HEK293 (cell line): Measurements from ENCODE around the gene MMD.
A peak's percentile ranks its signal among the peaks of the same experiment; 100 is the strongest.

Source experiments
- CTCF ChIA-PET: fragments of 350-600 bp; formaldehyde crosslinking; extraction: SDS; loops from one replicate; lab custom pipeline; 2021; ENCODE audit warnings: antibody characterized with exemption; lab: Yijun Ruan, JAX
- POLR2A ChIA-PET: fragments of 300-600 bp; formaldehyde crosslinking; extraction: SDS; loops from one replicate; lab custom pipeline; 2020; ENCODE audit warnings: antibody characterized with exemption, inconsistent platforms; lab: Yijun Ruan, JAX
- H3K27ac ChIP-seq: fragments of 200-500 bp; sonication (Bioruptor generic); 2 replicates; pipeline ENCODE4 v1.5.1; 2014; ENCODE audit warnings: low read depth, low read length, control low read depth, inconsistent platforms; ENCODE audit errors: extremely low read depth
- H3K36me3 ChIP-seq, 2 experiments: fragments of 200-500 bp in 1 of 2; sonication (Bioruptor generic) in 1 of 2; 1 replicate in 1 of 2; 2 replicates in 1 of 2; pipeline ENCODE4 v1.5.1; 2014 to 2017; ENCODE audit warnings: inconsistent platforms in 2 of 2, low read length in 2 of 2; ENCODE audit not compliant: control insufficient read depth in 2 of 2, insufficient read depth in 1 of 2
- H3K4me1 ChIP-seq: fragments of 200-500 bp; sonication (Bioruptor generic); 2 replicates; pipeline ENCODE4 v1.5.1; 2014; ENCODE audit warnings: mild to moderate bottlenecking, low read length, inconsistent platforms; ENCODE audit not compliant: control insufficient read depth, insufficient read depth
- H3K4me3 ChIP-seq: 2 replicates; pipeline ENCODE4 v1.5.1; 2011; ENCODE audit warnings: low read depth, mild to moderate bottlenecking, control low read depth, low read length, moderate library complexity
- H3K9me3 ChIP-seq: fragments of 200-500 bp; sonication (Bioruptor generic); 2 replicates; pipeline ENCODE4 v1.5.1; 2014; ENCODE audit warnings: low read depth, low read length, inconsistent platforms; ENCODE audit not compliant: control insufficient read depth, insufficient read depth
- FEZF1 ChIP-seq: fragments of 450-650 bp; formaldehyde crosslinking; IDR thresholded peaks from 2 replicates; pipeline ENCODE4 v1.5.1; 2016; ENCODE audit warnings: missing biosample characterization, missing genetic modification characterization
- GLIS2 ChIP-seq: fragments of 450-650 bp; formaldehyde crosslinking; IDR thresholded peaks from 2 replicates; pipeline ENCODE4 v1.5.1; 2016; ENCODE audit warnings: missing biosample characterization, missing genetic modification characterization
- KLF1 ChIP-seq: fragments of 450-650 bp; formaldehyde crosslinking; IDR thresholded peaks from 2 replicates; pipeline ENCODE4 v1.5.1; 2016; ENCODE audit warnings: missing biosample characterization, missing genetic modification characterization
- KLF8 ChIP-seq: fragments of 450-650 bp; formaldehyde crosslinking; IDR thresholded peaks from 2 replicates; pipeline ENCODE4 v1.5.1; 2016; ENCODE audit warnings: missing biosample characterization, missing genetic modification characterization
- SETDB1 ChIP-seq: IDR thresholded peaks from one replicate; pipeline ENCODE4 v1.6.1; 2017; ENCODE audit warnings: mild to moderate bottlenecking, low read length, moderate library complexity, mixed read lengths; ENCODE audit not compliant: insufficient read length
- TRIM28 ChIP-seq: IDR thresholded peaks from 2 replicates; pipeline ENCODE4 v1.6.1; 2011; ENCODE audit warnings: low read length, control low read depth, borderline replicate concordance
- YY2 ChIP-seq: fragments of 450-650 bp; formaldehyde crosslinking; IDR thresholded peaks from 2 replicates; pipeline ENCODE4 v1.5.1; 2016; ENCODE audit warnings: missing biosample characterization, missing genetic modification characterization
- ZFP37 ChIP-seq: fragments of 450-650 bp; formaldehyde crosslinking; IDR thresholded peaks from 2 replicates; pipeline ENCODE4 v1.5.1; 2016; ENCODE audit warnings: missing biosample characterization, missing genetic modification characterization
- ZIC2 ChIP-seq: fragments of 450-650 bp; formaldehyde crosslinking; IDR thresholded peaks from 2 replicates; pipeline ENCODE4 v1.5.1; 2016; ENCODE audit warnings: missing biosample characterization, missing genetic modification characterization
- ZNF10 ChIP-seq: fragments of 450-650 bp; formaldehyde crosslinking; IDR thresholded peaks from 2 replicates; pipeline ENCODE4 v1.5.1; 2017; ENCODE audit warnings: missing biosample characterization, missing genetic modification characterization
- ZNF501 ChIP-seq: fragments of 450-650 bp; formaldehyde crosslinking; IDR thresholded peaks from 2 replicates; pipeline ENCODE4 v1.5.1; 2016; ENCODE audit warnings: missing biosample characterization, missing genetic modification characterization
- ZNF701 ChIP-seq: fragments of 450-650 bp; formaldehyde crosslinking; IDR thresholded peaks from 2 replicates; pipeline ENCODE4 v1.5.1; 2016; ENCODE audit warnings: missing biosample characterization, missing genetic modification characterization
- ZNF707 ChIP-seq: fragments of 450-650 bp; formaldehyde crosslinking; IDR thresholded peaks from 2 replicates; pipeline ENCODE4 v1.5.1; 2016; ENCODE audit warnings: missing biosample characterization, missing genetic modification characterization
- ZNF791 ChIP-seq: fragments of 450-650 bp; formaldehyde crosslinking; IDR thresholded peaks from 2 replicates; pipeline ENCODE4 v1.5.1; 2016; ENCODE audit warnings: missing biosample characterization, missing genetic modification characterization
- ZSCAN23 ChIP-seq: fragments of 450-650 bp; formaldehyde crosslinking; IDR thresholded peaks from 2 replicates; pipeline ENCODE4 v1.5.1; 2016; ENCODE audit warnings: missing biosample characterization, missing genetic modification characterization
- TF ChIP-seq, protein P1 (sequence below): fragments of 450-650 bp; formaldehyde crosslinking; IDR thresholded peaks from 2 replicates; pipeline ENCODE4 v1.5.1; 2016; ENCODE audit warnings: missing biosample characterization, missing genetic modification characterization
- TF ChIP-seq, protein P2 (sequence below): fragments of 450-650 bp; formaldehyde crosslinking; IDR thresholded peaks from 2 replicates; pipeline ENCODE4 v1.5.1; 2016; ENCODE audit warnings: missing biosample characterization, missing genetic modification characterization
- TF ChIP-seq, protein P3 (sequence below): fragments of 450-650 bp; formaldehyde crosslinking; IDR thresholded peaks from 2 replicates; pipeline ENCODE4 v1.5.1; 2016; ENCODE audit warnings: missing biosample characterization, missing genetic modification characterization
- TF ChIP-seq, protein P4 (sequence below): fragments of 450-650 bp; formaldehyde crosslinking; IDR thresholded peaks from 2 replicates; pipeline ENCODE4 v1.5.1; 2016; ENCODE audit warnings: missing biosample characterization, missing genetic modification characterization

MMD gene

DNA sequence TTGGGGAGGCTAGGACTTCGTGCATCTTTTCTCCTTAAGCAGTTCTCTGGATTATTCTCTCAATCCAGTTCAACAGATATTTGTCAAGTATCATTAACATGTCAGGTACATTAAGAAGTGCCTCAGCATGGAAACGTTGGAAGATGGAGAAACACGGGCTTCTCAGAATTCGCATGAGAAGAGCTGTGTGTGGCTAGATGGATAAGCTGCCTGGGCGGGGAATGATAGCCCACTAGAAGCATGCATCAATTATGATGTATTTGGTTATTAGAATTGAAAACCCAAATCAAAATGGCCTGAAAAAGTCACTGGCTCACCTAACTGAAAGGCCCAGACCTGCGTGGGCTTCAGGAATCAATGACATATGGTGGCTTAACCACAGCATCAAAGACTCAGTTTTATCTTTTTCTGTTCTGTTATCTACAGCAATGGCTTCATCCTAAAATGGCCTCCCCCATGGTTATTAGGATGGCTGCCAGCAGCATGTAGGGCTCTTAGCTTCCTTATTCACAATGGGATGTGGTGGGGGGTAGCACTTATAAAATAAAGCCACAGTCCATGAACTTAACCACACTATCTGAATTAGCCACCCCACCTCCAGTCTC, 43.9 kb downstream of the MMD start (continued):
- TF ChIP-seq, protein P1, sequence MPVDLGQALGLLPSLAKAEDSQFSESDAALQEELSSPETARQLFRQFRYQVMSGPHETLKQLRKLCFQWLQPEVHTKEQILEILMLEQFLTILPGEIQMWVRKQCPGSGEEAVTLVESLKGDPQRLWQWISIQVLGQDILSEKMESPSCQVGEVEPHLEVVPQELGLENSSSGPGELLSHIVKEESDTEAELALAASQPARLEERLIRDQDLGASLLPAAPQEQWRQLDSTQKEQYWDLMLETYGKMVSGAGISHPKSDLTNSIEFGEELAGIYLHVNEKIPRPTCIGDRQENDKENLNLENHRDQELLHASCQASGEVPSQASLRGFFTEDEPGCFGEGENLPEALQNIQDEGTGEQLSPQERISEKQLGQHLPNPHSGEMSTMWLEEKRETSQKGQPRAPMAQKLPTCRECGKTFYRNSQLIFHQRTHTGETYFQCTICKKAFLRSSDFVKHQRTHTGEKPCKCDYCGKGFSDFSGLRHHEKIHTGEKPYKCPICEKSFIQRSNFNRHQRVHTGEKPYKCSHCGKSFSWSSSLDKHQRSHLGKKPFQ (tag by site-specific recombination), result no peak
- no peak for TF ChIP-seq ZIC2

DNA sequence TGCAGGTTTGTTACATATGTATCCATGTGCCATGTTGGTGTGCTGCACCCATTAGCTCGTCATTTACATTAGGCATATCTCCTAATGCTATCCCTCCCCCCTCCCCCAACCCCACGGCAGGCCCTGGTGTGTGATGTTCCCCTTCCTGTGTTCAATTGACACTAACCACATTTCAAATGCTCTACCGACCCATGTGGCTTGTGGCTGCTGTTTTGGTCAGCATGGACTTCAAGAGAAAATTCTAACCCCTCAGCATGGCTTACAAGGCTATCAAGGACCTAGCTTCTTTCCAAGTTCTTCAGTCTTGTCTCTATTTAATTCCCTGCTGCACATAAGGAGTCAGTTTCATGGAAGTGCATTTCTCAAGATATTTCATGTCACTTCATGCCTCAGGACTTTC, 52.9 kb downstream of the MMD start:
- POLR2A ChIA-PET, result no interaction called here
- Histone ChIP-seq H3K4me1 (no peaks in the 10 kb centered on the region), H3K27ac (no peak overlapping the region)
- no peak for TF ChIP-seq ZNF10 (tag by site-specific recombination)
- TF ChIP-seq ZNF701 (tag by site-specific recombination), result no peak
- TF ChIP-seq ZNF501 (tag by site-specific recombination), result no peak
- TF ChIP-seq ZNF707, result no peak
- TF ChIP-seq, protein P2, sequence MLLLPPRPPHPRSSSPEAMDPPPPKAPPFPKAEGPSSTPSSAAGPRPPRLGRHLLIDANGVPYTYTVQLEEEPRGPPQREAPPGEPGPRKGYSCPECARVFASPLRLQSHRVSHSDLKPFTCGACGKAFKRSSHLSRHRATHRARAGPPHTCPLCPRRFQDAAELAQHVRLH, result no peak
- TF ChIP-seq, protein P3, sequence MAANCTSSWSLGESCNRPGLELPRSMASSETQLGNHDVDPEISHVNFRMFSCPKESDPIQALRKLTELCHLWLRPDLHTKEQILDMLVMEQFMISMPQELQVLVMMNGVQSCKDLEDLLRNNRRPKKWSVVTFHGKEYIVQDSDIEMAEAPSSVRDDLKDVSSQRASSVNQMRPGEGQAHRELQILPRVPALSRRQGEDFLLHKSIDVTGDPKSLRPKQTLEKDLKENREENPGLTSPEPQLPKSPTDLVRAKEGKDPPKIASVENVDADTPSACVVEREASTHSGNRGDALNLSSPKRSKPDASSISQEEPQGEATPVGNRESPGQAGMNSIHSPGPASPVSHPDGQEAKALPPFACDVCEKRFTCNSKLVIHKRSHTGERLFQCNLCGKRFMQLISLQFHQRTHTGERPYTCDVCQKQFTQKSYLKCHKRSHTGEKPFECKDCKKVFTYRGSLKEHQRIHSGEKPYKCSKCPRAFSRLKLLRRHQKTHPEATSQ (tag by site-specific recombination), result no peak
- TF ChIP-seq, all 188 proteins: peak for 0
- no peaks in the 10 kb centered on the region for H3K36me3 ChIP-seq
- CTCF ChIA-PET, result interaction anchor here (1.3 to 1.4 kb wide), 2 partner anchors 10 to 12 kb away, joined by 3 to 6 read pairs; no protein-coding TSS in a partner anchor
- no peaks in the 10 kb centered on the region for H3K9me3 ChIP-seq
- no peak overlapping the region for H3K4me3 ChIP-seq

DNA sequence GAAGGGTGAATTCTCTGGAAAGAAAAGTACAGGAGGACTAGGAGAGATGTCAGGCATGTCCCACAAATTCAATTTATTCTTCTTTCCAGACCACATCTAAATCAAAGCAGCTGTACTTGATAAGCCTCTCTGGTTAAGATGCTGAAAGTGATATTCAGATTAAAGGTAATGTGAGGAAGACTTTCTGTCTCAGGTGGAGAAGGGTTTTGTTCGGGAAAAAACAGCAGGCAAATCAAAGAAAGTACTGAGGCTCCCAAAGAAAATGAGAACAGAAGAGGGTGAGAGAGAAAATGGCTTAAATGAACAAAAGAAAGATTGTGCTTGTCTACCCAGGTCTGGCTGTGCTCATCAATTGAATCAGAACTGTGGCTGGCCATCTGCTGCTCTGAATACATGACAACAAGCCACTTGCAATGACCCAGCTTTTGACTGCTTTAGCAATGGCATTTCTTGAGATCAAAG, 55.6 kb downstream of the MMD start:
- CTCF ChIA-PET, result interaction anchor here (1.0 kb wide), 2 partner anchors 9 to 148 kb away, joined by 6 read pairs; no protein-coding TSS in a partner anchor

DNA sequence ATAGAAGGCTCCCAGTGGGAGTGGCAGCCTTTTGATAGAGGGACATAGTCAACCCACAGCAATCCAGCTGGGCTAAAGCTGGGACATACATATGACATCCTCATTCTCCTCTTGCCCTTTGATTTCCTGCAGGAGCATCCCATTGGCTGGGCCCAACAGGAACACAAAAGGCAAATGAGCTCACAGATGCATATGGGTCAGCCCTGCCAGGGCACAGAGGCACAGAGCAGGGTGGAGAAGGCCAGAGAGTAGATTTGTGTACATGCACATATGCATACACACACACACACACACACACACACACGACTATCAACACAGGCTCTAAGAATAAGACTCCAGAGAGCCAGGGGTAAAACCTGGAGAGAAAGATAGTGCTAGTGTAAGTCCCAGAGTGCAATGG, 58.6 kb downstream of the MMD start:
- no peak for TF ChIP-seq KLF8 (tag by site-specific recombination)
- ChIA-PET POLR2A (no interaction called here), CTCF (interaction anchor here (1.0 to 1.3 kb wide), 2 partner anchors 15 to 151 kb away, joined by 6 to 7 read pairs; no protein-coding TSS in a partner anchor)

More for the DNA sequence above, 55.6 kb downstream of the MMD start:
- no peaks in the 10 kb centered on the region for H3K9me3 ChIP-seq
- POLR2A ChIA-PET, result no interaction called here
- no peak for TF ChIP-seq ZNF791 (tag by site-specific recombination)
- TF ChIP-seq ZFP37 (tag by site-specific recombination), result no peak
- no peak for TF ChIP-seq YY2 (tag by site-specific recombination)
- no peaks in the 10 kb centered on the region for H3K4me1 ChIP-seq
- H3K27ac ChIP-seq, result no peak overlapping the region
- no peak overlapping the region for H3K4me3 ChIP-seq
- H3K36me3 ChIP-seq, result no peaks in the 10 kb centered on the region

DNA sequence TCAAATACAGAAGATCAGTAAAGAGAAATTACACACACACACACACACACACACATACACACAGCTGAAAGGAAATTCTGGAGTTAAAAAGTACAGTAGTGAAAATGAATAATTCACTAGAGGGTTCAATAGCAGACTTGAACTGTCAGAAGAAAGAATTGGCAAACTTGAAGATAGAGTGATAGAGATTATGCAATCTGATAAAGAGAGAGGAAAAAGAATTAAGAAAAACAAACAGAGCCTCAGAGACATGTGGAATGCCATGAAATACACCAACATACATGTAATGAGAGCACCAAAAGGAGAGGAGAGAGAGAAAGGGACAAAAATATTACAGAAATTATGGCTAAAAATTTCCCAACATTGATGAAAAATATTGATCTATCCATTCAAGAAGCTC, 60.7 kb downstream of the MMD start:
- Histone ChIP-seq H3K4me3 (no peak overlapping the region), H3K9me3 (no peaks in the 10 kb centered on the region), H3K36me3 (no peaks in the 10 kb centered on the region), H3K27ac (no peak overlapping the region), H3K4me1 (no peaks in the 10 kb centered on the region)
- ChIA-PET CTCF (interaction anchor here (0.6 to 1.8 kb wide), 6 partner anchors 13 to 162 kb away, joined by 3 to 8 read pairs (median 4); partner anchors contain the start of gene SMIM36), POLR2A (no interaction called here)
- TF ChIP-seq FEZF1 (tag by site-specific recombination), result no peak
- TF ChIP-seq TRIM28, result peak; percentile 91
- no peak for TF ChIP-seq GLIS2 (tag by site-specific recombination)
- no peak for TF ChIP-seq KLF1 (tag by site-specific recombination)
- TF ChIP-seq SETDB1, result peak; percentile 96
- no peak for TF ChIP-seq ZSCAN23
- TF ChIP-seq, protein P4, sequence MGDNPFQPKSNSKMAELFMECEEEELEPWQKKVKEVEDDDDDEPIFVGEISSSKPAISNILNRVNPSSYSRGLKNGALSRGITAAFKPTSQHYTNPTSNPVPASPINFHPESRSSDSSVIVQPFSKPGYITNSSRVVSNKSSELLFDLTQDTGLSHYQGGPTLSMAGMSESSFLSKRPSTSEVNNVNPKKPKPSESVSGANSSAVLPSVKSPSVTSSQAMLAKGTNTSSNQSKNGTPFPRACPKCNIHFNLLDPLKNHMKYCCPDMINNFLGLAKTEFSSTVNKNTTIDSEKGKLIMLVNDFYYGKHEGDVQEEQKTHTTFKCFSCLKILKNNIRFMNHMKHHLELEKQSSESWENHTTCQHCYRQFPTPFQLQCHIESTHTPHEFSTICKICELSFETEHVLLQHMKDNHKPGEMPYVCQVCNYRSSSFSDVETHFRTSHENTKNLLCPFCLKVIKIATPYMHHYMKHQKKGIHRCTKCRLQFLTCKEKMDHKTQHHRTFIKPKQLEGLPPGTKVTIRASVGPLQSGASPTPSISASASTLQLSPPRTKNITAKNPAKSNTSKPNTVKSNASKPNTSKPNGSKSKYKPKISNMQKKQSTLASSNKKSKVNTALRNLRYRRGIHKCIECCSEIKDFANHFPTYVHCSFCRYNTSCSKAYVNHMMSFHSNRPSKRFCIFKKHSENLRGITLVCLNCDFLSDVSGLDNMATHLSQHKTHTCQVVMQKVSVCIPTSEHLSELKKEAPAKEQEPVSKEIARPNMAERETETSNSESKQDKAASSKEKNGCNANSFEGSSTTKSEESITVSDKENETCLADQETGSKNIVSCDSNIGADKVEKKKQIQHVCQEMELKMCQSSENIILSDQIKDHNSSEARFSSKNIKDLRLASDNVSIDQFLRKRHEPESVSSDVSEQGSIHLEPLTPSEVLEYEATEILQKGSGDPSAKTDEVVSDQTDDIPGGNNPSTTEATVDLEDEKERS, result 0 out of 2 replicates have a peak, but pooled peaks have one; percentile 47

More for the DNA sequence above, 58.6 kb downstream of the MMD start:
- Histone ChIP-seq H3K9me3 (no peaks in the 10 kb centered on the region), H3K27ac (no peak overlapping the region), H3K4me3 (no peak overlapping the region), H3K4me1 (no peaks in the 10 kb centered on the region), H3K36me3 (no peaks in the 10 kb centered on the region)
